Measurements from ENCODE around the gene LRIG3. TPM values are rescaled to one million over a fixed set of nuclear protein-coding genes. Genes with fewer than 3 reads are reported as not detected.

The LRIG3 gene
- total and polyA plus RNA-seq, 2 of the 8 experiments (the other 6 are each of a cell fraction or from before 2014, with no cell fraction given): 6.5 to 9.1 TPM

DNA sequence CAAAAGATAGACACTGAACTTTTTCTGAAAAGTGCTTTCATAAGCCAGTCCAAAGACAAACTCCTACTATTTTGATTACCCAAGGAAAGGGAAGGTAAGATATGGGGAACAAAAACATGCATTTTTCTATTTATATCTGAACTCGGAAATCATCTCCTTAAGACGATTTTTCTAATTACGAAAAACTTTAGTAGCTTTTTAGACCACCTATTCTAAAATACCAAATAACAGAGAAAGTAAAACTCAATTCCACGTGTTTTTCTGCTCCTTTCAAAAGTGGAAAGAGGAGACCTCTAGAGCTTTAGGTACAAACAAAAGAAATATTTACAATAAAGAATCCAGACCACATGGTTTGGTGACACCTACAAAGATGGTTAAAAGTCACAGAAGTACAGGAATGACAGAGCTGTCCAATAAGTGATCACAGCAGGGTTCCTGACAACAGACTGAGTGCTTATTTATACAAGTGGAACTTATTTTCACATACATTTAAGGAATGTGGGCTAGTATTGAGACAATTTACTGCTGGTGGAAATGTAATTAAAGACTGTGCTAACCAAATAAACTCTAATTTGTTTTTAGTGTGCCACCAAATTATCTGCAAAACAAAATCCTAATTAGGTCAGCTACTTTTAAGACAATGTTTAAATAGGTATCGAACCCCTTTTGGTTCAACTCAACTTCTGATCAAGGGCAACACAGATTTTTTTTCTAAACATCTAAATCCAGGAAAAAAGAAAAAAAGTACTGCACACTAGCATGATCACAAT, 2.4 kb downstream of the LRIG3 start (continued):
- no peak for TF ChIP-seq NANOG (IDR thresholded peaks at IDR 0.05; ENCODE audit: insufficient read depth, low read depth, low read length, poor library complexity, severe bottlenecking)
- no peak for TF ChIP-seq SIRT6 (IDR thresholded peaks at IDR 0.05; ENCODE audit: low read length)
- no peak for TF ChIP-seq CREB1 (IDR thresholded peaks at IDR 0.05)
- no peak for TF ChIP-seq POLR2AphosphoS5 (IDR thresholded peaks at IDR 0.05; ENCODE audit: low read depth, low read length)
- no peak for TF ChIP-seq KDM4A (IDR thresholded peaks at IDR 0.05; ENCODE audit: low read depth, low read length, severe bottlenecking)
- no peak for TF ChIP-seq CEBPB (IDR thresholded peaks at IDR 0.05; ENCODE audit: low read depth, low read length)
- no peak for TF ChIP-seq CTBP2 (IDR thresholded peaks at IDR 0.05; ENCODE audit: borderline replicate concordance, insufficient read depth, insufficient read length, low read length)
